H1 (cell line): ENCODE results near the gene ANKRD40CL. TPM values are rescaled to one million over a fixed set of nuclear protein-coding genes. Genes with fewer than 3 reads are reported as not detected.

Experiments used
- CTCF ChIA-PET: fragments of 300-600 bp; sonication (Branson Sonifier 250); formaldehyde crosslinking; loops from one replicate; lab custom pipeline; 2021; ENCODE audit not compliant: partially characterized antibody; lab: Charles Lee
- POLR2A ChIA-PET: fragments of 300-600 bp; sonication (Branson Sonifier 250); formaldehyde crosslinking; loops from one replicate; lab custom pipeline; 2021; ENCODE audit warnings: inconsistent platforms; ENCODE audit not compliant: partially characterized antibody; lab: Charles Lee
- DNase-seq, 2 experiments: peaks; one replicate each; pipeline versions ENCODE4 v3.0.0 to v3.0.0-alpha.2; 2010 to 2022; ENCODE audit warnings: low spot score in 2 of 2, low read depth in 1 of 2, mixed read lengths in 1 of 2
- FAIRE-seq: peaks from 2 replicates; lab custom pipeline; 2011; peaks lifted over from hg19 to GRCh38; lab: Jason Lieb, UNC
- H2AFZ ChIP-seq: 2 replicates; pipeline ENCODE4 v1.8.1; 2012; ENCODE audit warnings: low read length, inconsistent platforms
- H2AK5ac ChIP-seq: 2 replicates; pipeline ENCODE4 v1.6.1; 2013; ENCODE audit warnings: low read depth, low read length
- H2BK120ac ChIP-seq: replicated peaks from 2 replicates; pipeline ENCODE3; 2013; ENCODE audit warnings: low read depth, low read length, inconsistent platforms
- H2BK12ac ChIP-seq: 2 replicates; pipeline ENCODE4 v1.6.1; 2013; ENCODE audit warnings: low read depth, low read length
- H2BK15ac ChIP-seq: 2 replicates; pipeline ENCODE4 v1.6.1; 2013; ENCODE audit warnings: low read length
- H2BK20ac ChIP-seq: 2 replicates; pipeline ENCODE4 v1.6.1; 2013; ENCODE audit warnings: low read length
- H2BK5ac ChIP-seq: 2 replicates; pipeline ENCODE4 v1.6.1; 2013; ENCODE audit warnings: low read depth, low read length
- H3K14ac ChIP-seq: 2 replicates; pipeline ENCODE4 v1.6.1; 2013; ENCODE audit warnings: inconsistent platforms; ENCODE audit not compliant: insufficient read length
- H3K18ac ChIP-seq: 2 replicates; pipeline ENCODE4 v1.6.1; 2013; ENCODE audit warnings: low read length; ENCODE audit errors: extremely low read depth
- H3K23ac ChIP-seq: 2 replicates; pipeline ENCODE4 v1.6.1; 2013; ENCODE audit warnings: inconsistent platforms; ENCODE audit not compliant: insufficient read length
- H3K23me2 ChIP-seq: 2 replicates; pipeline ENCODE4 v1.6.1; 2013; ENCODE audit warnings: low read depth, low read length
- H3K27ac ChIP-seq: 2 replicates; pipeline ENCODE4 v1.6.1; 2011; ENCODE audit warnings: low read depth, low read length, inconsistent platforms
- H3K27me3 ChIP-seq, 4 experiments: replicated peaks in 1 of 4; 1 replicate in 1 of 4; 2 replicates in 3 of 4; pipeline versions ENCODE4 v1.6.1 to v1.8.1; 2011 to 2013; ENCODE audit warnings: low read length in 3 of 4, mild to moderate bottlenecking in 3 of 4, inconsistent platforms in 2 of 4, mixed read lengths in 2 of 4, moderate library complexity in 1 of 4; ENCODE audit not compliant: control insufficient read depth in 3 of 4, insufficient read depth in 3 of 4; ENCODE audit errors: extremely low read depth in 1 of 4
- H3K36me3 ChIP-seq, 4 experiments: 2 replicates each; pipeline versions ENCODE4 v1.6.1 to v1.8.1; 2011 to 2013; ENCODE audit warnings: mild to moderate bottlenecking in 4 of 4, low read length in 3 of 4, moderate library complexity in 2 of 4, control low read depth in 1 of 4, inconsistent platforms in 1 of 4; ENCODE audit not compliant: insufficient read depth in 4 of 4, control insufficient read depth in 2 of 4
- H3K4ac ChIP-seq: replicated peaks from 2 replicates; pipeline ENCODE3; 2013; ENCODE audit warnings: low read length, low read depth, mixed read lengths, inconsistent platforms; ENCODE audit not compliant: insufficient read length
- H3K4me1 ChIP-seq, 4 experiments: replicated peaks in 1 of 4; 1 replicate in 1 of 4; 2 replicates in 3 of 4; pipeline versions ENCODE4 v1.6.1 to v1.8.1; 2011 to 2013; ENCODE audit warnings: low read length in 3 of 4, inconsistent platforms in 2 of 4, mixed read lengths in 1 of 4; ENCODE audit not compliant: insufficient read depth in 4 of 4, control insufficient read depth in 3 of 4
- H3K4me2 ChIP-seq, 2 experiments: 2 replicates each; pipeline versions ENCODE4 v1.6.1 to v1.8.1; 2011 to 2013; ENCODE audit warnings: low read depth in 2 of 2, low read length in 2 of 2, control low read depth in 1 of 2, inconsistent platforms in 1 of 2, mild to moderate bottlenecking in 1 of 2; ENCODE audit not compliant: insufficient read depth in 1 of 2
- H3K4me3 ChIP-seq, 4 experiments: fragments of 200-600, 300-600 bp in 1 of 4; sonication (generic), shearing (Covaris generic), sonication (Bioruptor Twin) in 1 of 4; 2 replicates each; pipeline versions ENCODE4 v1.5.1 to v1.8.1; 2011 to 2016; ENCODE audit warnings: low read length in 4 of 4, low read depth in 3 of 4, control low read depth in 2 of 4, inconsistent platforms in 2 of 4, mild to moderate bottlenecking in 2 of 4, mixed read lengths in 1 of 4, moderate library complexity in 1 of 4; ENCODE audit not compliant: insufficient read depth in 2 of 4; ENCODE audit errors: extremely low read depth in 1 of 4
- H3K56ac ChIP-seq: replicated peaks from 2 replicates; pipeline ENCODE3; 2013; ENCODE audit warnings: low read depth, mild to moderate bottlenecking, mixed read lengths, low read length, inconsistent platforms; ENCODE audit not compliant: insufficient read length
- H3K79me1 ChIP-seq: 2 replicates; pipeline ENCODE4 v1.6.1; 2013; ENCODE audit warnings: low read depth, low read length, control low read depth
- H3K79me2 ChIP-seq, 2 experiments: 2 replicates each; pipeline versions ENCODE4 v1.6.1 to v1.8.1; 2012 to 2013; ENCODE audit warnings: low read length in 2 of 2, mild to moderate bottlenecking in 2 of 2, inconsistent platforms in 1 of 2; ENCODE audit not compliant: insufficient read depth in 2 of 2, control insufficient read depth in 1 of 2
- H3K9ac ChIP-seq, 4 experiments: replicated peaks in 1 of 4; 1 replicate in 1 of 4; 2 replicates in 3 of 4; pipeline versions ENCODE4 v1.6.1 to v1.8.1; 2011 to 2013; ENCODE audit warnings: low read depth in 3 of 4, low read length in 3 of 4, control low read depth in 2 of 4, mild to moderate bottlenecking in 2 of 4, moderate library complexity in 2 of 4, inconsistent platforms in 1 of 4; ENCODE audit errors: extremely low read depth in 1 of 4
- H3K9me3 ChIP-seq, 2 experiments: 2 replicates each; pipeline versions ENCODE4 v1.6.1 to v1.8.1; 2012 to 2013; ENCODE audit warnings: mild to moderate bottlenecking in 2 of 2, moderate library complexity in 2 of 2, control low read depth in 1 of 2, inconsistent platforms in 1 of 2, low read depth in 1 of 2, low read length in 1 of 2, mixed read lengths in 1 of 2; ENCODE audit not compliant: insufficient read depth in 2 of 2
- H4K20me1 ChIP-seq, 2 experiments: replicated peaks in 1 of 2; 2 replicates each; pipeline versions ENCODE3 to v1.8.1; 2011 to 2013; ENCODE audit warnings: inconsistent platforms in 2 of 2, low read length in 2 of 2, mild to moderate bottlenecking in 1 of 2; ENCODE audit not compliant: insufficient read depth in 2 of 2, control insufficient read depth in 1 of 2
- H4K5ac ChIP-seq: 2 replicates; pipeline ENCODE4 v1.6.1; 2013; ENCODE audit warnings: low read length, low read depth, mixed read lengths, inconsistent platforms; ENCODE audit not compliant: insufficient read length
- H4K8ac ChIP-seq: 2 replicates; pipeline ENCODE4 v1.8.0; 2013; ENCODE audit warnings: mild to moderate bottlenecking, moderate library complexity, low read length, inconsistent platforms; ENCODE audit not compliant: insufficient read depth; ENCODE audit errors: extremely low read depth
- H4K91ac ChIP-seq: replicated peaks from 2 replicates; pipeline ENCODE3; 2013; ENCODE audit warnings: low read length, mixed read lengths, inconsistent platforms; ENCODE audit not compliant: insufficient read length
- CHD1 ChIP-seq: IDR thresholded peaks from 2 replicates; pipeline ENCODE4 v1.6.1; 2012; ENCODE audit warnings: low read depth, low read length, improper control_type of control experiment
- CHD2 ChIP-seq: IDR thresholded peaks from 2 replicates; pipeline ENCODE4 v1.6.1; 2012; ENCODE audit warnings: low read length, improper control_type of control experiment
- CREB1 ChIP-seq: IDR thresholded peaks from 2 replicates; pipeline ENCODE4 v1.6.1; 2012; ENCODE audit warnings: inconsistent platforms
- EGR1 ChIP-seq: IDR thresholded peaks from 2 replicates; pipeline ENCODE4 v1.6.1; 2011; ENCODE audit warnings: low read depth, low read length, borderline replicate concordance
- FOSL1 ChIP-seq: IDR thresholded peaks from 2 replicates; pipeline ENCODE4 v1.6.1; 2011; ENCODE audit warnings: mild to moderate bottlenecking, low read depth, low read length, moderate library complexity; ENCODE audit not compliant: insufficient read depth
- GABPA ChIP-seq: IDR thresholded peaks from 2 replicates; pipeline ENCODE4 v1.6.1; 2011; ENCODE audit warnings: mild to moderate bottlenecking, low read length, moderate library complexity, borderline replicate concordance; ENCODE audit not compliant: insufficient read depth
- HDAC6 ChIP-seq: IDR thresholded peaks from one replicate; pipeline ENCODE4 v1.7.1; 2012; ENCODE audit warnings: low read depth, mild to moderate bottlenecking, inconsistent platforms, low read length, moderate library complexity
- JUN ChIP-seq: IDR thresholded peaks from 2 replicates; pipeline ENCODE4 v1.6.1; 2011; ENCODE audit warnings: low read depth, mild to moderate bottlenecking, improper control_type of control experiment, low read length
- NRF1 ChIP-seq: IDR thresholded peaks from 2 replicates; pipeline ENCODE4 v1.6.1; 2011; ENCODE audit warnings: mild to moderate bottlenecking, low read depth, low read length, improper control_type of control experiment
- POLR2A ChIP-seq, 2 experiments: IDR thresholded peaks; 1 replicate in 1 of 2; 2 replicates in 1 of 2; pipeline ENCODE4 v1.6.1; 2011; ENCODE audit warnings: low read depth in 2 of 2, low read length in 2 of 2, mild to moderate bottlenecking in 2 of 2; ENCODE audit errors: control extremely low read depth in 1 of 2
- SUZ12 ChIP-seq: fragments of 200-600 bp; sonication (generic); IDR thresholded peaks from 2 replicates; pipeline ENCODE4 v1.6.1; 2012; ENCODE audit warnings: mild to moderate bottlenecking, inconsistent platforms, low read length, moderate library complexity, mixed read lengths
- TAF1 ChIP-seq: IDR thresholded peaks from 2 replicates; pipeline ENCODE4 v1.6.1; 2011; ENCODE audit warnings: mild to moderate bottlenecking, low read depth, low read length
- TAF7 ChIP-seq: optimal IDR thresholded peaks from 2 replicates; pipeline ENCODE3; 2011; ENCODE audit warnings: low read depth, mild to moderate bottlenecking, inconsistent platforms, low read length, moderate library complexity, borderline replicate concordance
- WGBS, 2 experiments: shearing (Covaris generic) in 1 of 2; methylation state at CpG; one replicate each; pipeline versions ENCODE4 v1.1.6 to v1.1.7; 2013 to 2015; ENCODE audit warnings: low lambda C conversion rate in 2 of 2, mixed read lengths in 2 of 2, inconsistent platforms in 1 of 2, low coverage in 1 of 2, missing lambda C conversion rate in 1 of 2; ENCODE audit not compliant: insufficient replicate concordance in 2 of 2, insufficient coverage in 1 of 2, insufficient read length in 1 of 2; ENCODE audit errors: extremely low coverage in 1 of 2, missing lambda C conversion rate in 1 of 2; 5-methylcytosine and 5-hydroxymethylcytosine counted together
- polyA plus RNA-seq, 7 experiments: library from polyadenylated mRNA; depleted of rRNA in 3 of 7; stranded (reverse) in 5 of 7; unstranded in 2 of 7; fragments of >200 nt in 5 of 7; fragments of 200-250 nt in 2 of 7; gene quantifications; 1 replicate in 5 of 7; 2 replicates in 1 of 7; 4 replicates in 1 of 7; pipeline versions ENCODE4 v1.2.1 to v1.2.3, GENCODE V29; 2011 to 2013; ENCODE audit warnings: missing spikeins in 2 of 7, mixed read lengths in 2 of 7
- total RNA-seq: library from RNA; stranded (reverse); fragmentation: NEBNext Ultra II Directional; extraction: Animal tissue kit (Norgen Biotek cat#: 25700); gene quantifications from 2 replicates; pipeline ENCODE4 v1.2.1, GENCODE V29; 2021

The ANKRD40CL gene
- total and polyA plus RNA-seq, 2 of the 8 experiments (the other 6 are each of a cell fraction or from before 2014, with no cell fraction given): not detected

- H3K27ac ChIP-seq: no peak overlapping the region
- TF ChIP-seq NRF1 (no peak), POLR2A (IDR thresholded peaks at IDR 0.05; ENCODE audit: control extremely low read depth in 1 of 2, low read depth in 2 of 2, low read length in 2 of 2) (no peak), FOSL1 (no peak), JUN (no peak), EGR1 (no peak), TAF7 (no peak), SUZ12 (no peak), CHD2 (no peak), HDAC6 (no peak), CHD1 (no peak), GABPA (no peak), TAF1 (no peak), CREB1 (no peak)
These were observed 35.6 kb upstream of the ANKRD40CL start for GRCh38 chr17:50802609-50803571.

More at GRCh38 chr17:50802609-50803571, 35.6 kb upstream of the ANKRD40CL start:
- no peak overlapping the region for H4K5ac ChIP-seq
- H3K23ac ChIP-seq: no peak overlapping the region
- no peaks in the 10 kb centered on the region for H3K23me2 ChIP-seq
- H3K79me1 ChIP-seq: no peaks in the 10 kb centered on the region
- 0 out of 2 replicates have a peak overlapping the region, but pooled peaks have one; percentile 8 for H2BK5ac ChIP-seq
- ChIA-PET POLR2A (interaction anchor here (1.0 to 1.3 kb wide), 2 partner anchors 10 to 12 kb away, joined by 3 to 4 read pairs; no protein-coding TSS in a partner anchor), CTCF (interaction anchor here (0.7 to 11.5 kb wide), 13 partner anchors 12 to 147 kb away, joined by 3 to 130 read pairs (median 4); no protein-coding TSS in a partner anchor)
- no peak for FAIRE-seq
- H3K56ac ChIP-seq: no peak overlapping the region
- H2BK20ac ChIP-seq: no peak overlapping the region
- H3K14ac ChIP-seq: no peak overlapping the region
- no peaks in the 10 kb centered on the region for H3K36me3 ChIP-seq
- H2BK12ac ChIP-seq: no peak overlapping the region
- no peak overlapping the region for H3K18ac ChIP-seq
- H3K79me2 ChIP-seq: no peaks in the 10 kb centered on the region
- H3K4me3 ChIP-seq: no peak overlapping the region
- peaks cover 0 to 5% (median 1%) of the 10 kb centered on the region in 4 experiments; a peak in 4 of 7 replicates for H3K4me1 ChIP-seq
- no peak overlapping the region for H4K91ac ChIP-seq
- DNase-seq: no peak
- H4K8ac ChIP-seq: no peak overlapping the region; the same call in 1 of the 2 replicates
- no peak overlapping the region; the same call in 1 of the 2 replicates for H2AFZ ChIP-seq
- H4K20me1 ChIP-seq: no peaks in the 10 kb centered on the region
- H3K27me3 ChIP-seq: no peaks in the 10 kb centered on the region
- H2BK15ac ChIP-seq: no peak overlapping the region
- no peaks in the 10 kb centered on the region for H3K9me3 ChIP-seq
- H3K4me2 ChIP-seq: no peak overlapping the region
- no peak overlapping the region for H2BK120ac ChIP-seq
- H3K4ac ChIP-seq: no peak overlapping the region
- no peak overlapping the region; a peak in 1 of 7 replicates for H3K9ac ChIP-seq
- H2AK5ac ChIP-seq: no peak overlapping the region
- WGBS, 2 experiments: 90% methylated on average over 12 of the region's 12 CpGs; no CpG with 5 or more reads in 1 of the 2 experiments
